ENCODE data around the gene REXO1. TPM values are rescaled to one million over a fixed set of nuclear protein-coding genes. Genes with fewer than 3 reads are reported as not detected.

REXO1 gene
- total and polyA plus RNA-seq, 3 donors from 2014 or later, result 104 to 200 (median 149) TPM

- intact Hi-C loops (cut with DNase I; ENCODE audit: low total_unique reads), result no loop called here
- 89 to 91% methylated on average over 7 of the region's 7 CpGs for WGBS, 2 donors
Measured at GRCh38 chr19:1868971-1869370, 20.7 kb upstream of the REXO1 start.

GRCh38 chr19:1867349-1867724, 19.1 kb upstream of the REXO1 start:
- H3K27ac ChIP-seq, result no peak overlapping the region
- no peak for DNase-seq
- TF ChIP-seq CTCF (IDR thresholded peaks at IDR 0.05) (no peak), POLR2A (IDR thresholded peaks at IDR 0.05) (no peak)
- no peaks in the 10 kb centered on the region for H3K36me3 ChIP-seq (ENCODE audit: low read depth, missing control alignments)
- H3K9me3 ChIP-seq, result no peaks in the 10 kb centered on the region
- intact Hi-C loops (cut with DNase I; ENCODE audit: low total_unique reads), result no loop called here
- H3K4me1 ChIP-seq, result peaks cover 11% of the 10 kb centered on the region
- no peak overlapping the region for H3K4me3 ChIP-seq
- 80 to 89% methylated on average over 9 of the region's 9 CpGs for WGBS, 2 donors
- no peaks in the 10 kb centered on the region for H3K27me3 ChIP-seq

More at GRCh38 chr19:1868971-1869370, 20.7 kb upstream of the REXO1 start:
- TF ChIP-seq CTCF (IDR thresholded peaks at IDR 0.05) (no peak), POLR2A (IDR thresholded peaks at IDR 0.05) (no peak)
- no peaks in the 10 kb centered on the region for H3K9me3 ChIP-seq
- H3K36me3 ChIP-seq (ENCODE audit: low read depth, missing control alignments), result no peaks in the 10 kb centered on the region
- peaks cover 28% of the 10 kb centered on the region for H3K4me1 ChIP-seq
- H3K27ac ChIP-seq, result no peak overlapping the region
- H3K27me3 ChIP-seq, result no peaks in the 10 kb centered on the region
- H3K4me3 ChIP-seq, result no peak overlapping the region
- no peak for DNase-seq

GRCh38 chr19:1866693-1867348, 18.5 kb upstream of the REXO1 start:
- peaks cover 9% of the 10 kb centered on the region for H3K4me1 ChIP-seq
- intact Hi-C loops (cut with DNase I; ENCODE audit: low total_unique reads), result no loop called here
- WGBS, 2 donors, result 79 to 85% methylated on average over 8 of the region's 8 CpGs

GRCh38 chr19:1865172-1866010, 17.1 kb upstream of the REXO1 start:
- peak overlapping the region; percentile 73 to 80 for H3K27ac ChIP-seq
- WGBS, 2 donors, result 70 to 75% methylated on average over 14 to 17 of the region's 17 CpGs
- TF ChIP-seq CTCF (IDR thresholded peaks at IDR 0.05), result no peak
- no peak for TF ChIP-seq POLR2A (IDR thresholded peaks at IDR 0.05)
- H3K4me1 ChIP-seq, result peaks cover 23% of the 10 kb centered on the region
- no peaks in the 10 kb centered on the region for H3K27me3 ChIP-seq
- H3K4me3 ChIP-seq, result peak overlapping the region in 1 of 2 donors; percentile 87
- H3K36me3 ChIP-seq (ENCODE audit: low read depth, missing control alignments), result no peaks in the 10 kb centered on the region
- no peak for DNase-seq
- intact Hi-C loops (cut with DNase I; ENCODE audit: low total_unique reads), result no loop called here
- H3K9me3 ChIP-seq, result no peaks in the 10 kb centered on the region

More at GRCh38 chr19:1866693-1867348, 18.5 kb upstream of the REXO1 start:
- Histone ChIP-seq H3K36me3 (ENCODE audit: low read depth, missing control alignments) (no peaks in the 10 kb centered on the region), H3K27me3 (no peaks in the 10 kb centered on the region), H3K4me3 (no peak overlapping the region), H3K9me3 (no peaks in the 10 kb centered on the region), H3K27ac (no peak overlapping the region)
- DNase-seq, result no peak
- TF ChIP-seq CTCF (IDR thresholded peaks at IDR 0.05) (no peak), POLR2A (IDR thresholded peaks at IDR 0.05) (no peak)

Data from testis (tissue), 3 donors.